Raji (cell line): ENCODE results near the gene CHMP3.

Experiments used
- POLR2A ChIP-seq: IDR thresholded peaks from 2 replicates; pipeline ENCODE4 v1.6.1; 2011; ENCODE audit warnings: low read depth, low read length, control low read depth; ENCODE audit not compliant: insufficient read depth

Gene CHMP3

GRCh38 chr2:86512892-86513291, 50.4 kb downstream of the CHMP3 start:
- TF ChIP-seq POLR2A: no peak

- TF ChIP-seq POLR2A: no peak
These were observed 51.2 kb downstream of the CHMP3 start for GRCh38 chr2:86512034-86512433.

- no peak for TF ChIP-seq POLR2A
These were observed 52.8 kb downstream of the CHMP3 start for GRCh38 chr2:86510436-86510933.

GRCh38 chr2:86507600-86507999, 55.6 kb downstream of the CHMP3 start:
- TF ChIP-seq POLR2A: no peak

GRCh38 chr2:86500325-86501083, 62.7 kb downstream of the CHMP3 start:
- TF ChIP-seq POLR2A: no peak

GRCh38 chr2:86499326-86499725, 63.9 kb downstream of the CHMP3 start:
- TF ChIP-seq POLR2A: no peak

- no peak for TF ChIP-seq POLR2A
These were observed 64.6 kb downstream of the CHMP3 start for GRCh38 chr2:86498468-86499260.

- TF ChIP-seq POLR2A: no peak
These were observed 71.2 kb downstream of the CHMP3 start for GRCh38 chr2:86492048-86492453.

GRCh38 chr2:86491088-86491487, 72.2 kb downstream of the CHMP3 start:
- TF ChIP-seq POLR2A: no peak

- TF ChIP-seq POLR2A: no peak
These were observed 73.0 kb downstream of the CHMP3 start for GRCh38 chr2:86490245-86490644.

- no peak for TF ChIP-seq POLR2A
These were observed 73.7 kb downstream of the CHMP3 start for GRCh38 chr2:86489542-86489941.

- TF ChIP-seq POLR2A: no peak
These were observed 74.5 kb downstream of the CHMP3 start for GRCh38 chr2:86488561-86489250.

GRCh38 chr2:86487062-86487461, 76.2 kb downstream of the CHMP3 start:
- TF ChIP-seq POLR2A: no peak

GRCh38 chr2:86485802-86486201, 77.4 kb downstream of the CHMP3 start:
- TF ChIP-seq POLR2A: no peak

GRCh38 chr2:86485103-86485502, 78.1 kb downstream of the CHMP3 start:
- TF ChIP-seq POLR2A: no peak
